NCI-H1092 (cell line): Measurements from ENCODE around the gene ADGRV1.

Experiments used
- DNase-seq: peaks from one replicate; lab custom pipeline; 2025; lab: John Stamatoyannopoulos, UW

ADGRV1 gene

DNA sequence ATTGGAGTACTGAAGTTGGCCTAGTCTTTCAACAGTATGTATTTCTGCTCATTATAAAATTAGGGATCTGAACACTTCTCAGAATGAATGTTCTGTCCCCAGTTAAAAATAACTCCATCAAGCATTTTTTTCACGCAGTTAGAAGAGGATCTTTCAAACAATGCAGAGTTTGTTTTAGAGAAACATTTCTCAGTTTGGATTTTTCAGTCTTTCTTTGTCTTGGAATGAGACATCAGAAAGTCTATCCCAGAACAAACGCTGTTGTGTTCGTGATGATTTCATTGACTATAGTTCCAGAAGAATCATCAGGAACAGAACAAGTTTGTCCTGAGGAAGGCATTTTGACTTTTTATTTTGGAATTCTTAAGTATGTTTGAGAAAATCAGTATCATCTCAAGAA, 605.8 kb downstream of the ADGRV1 start:
- DNase-seq = no peak

DNA sequence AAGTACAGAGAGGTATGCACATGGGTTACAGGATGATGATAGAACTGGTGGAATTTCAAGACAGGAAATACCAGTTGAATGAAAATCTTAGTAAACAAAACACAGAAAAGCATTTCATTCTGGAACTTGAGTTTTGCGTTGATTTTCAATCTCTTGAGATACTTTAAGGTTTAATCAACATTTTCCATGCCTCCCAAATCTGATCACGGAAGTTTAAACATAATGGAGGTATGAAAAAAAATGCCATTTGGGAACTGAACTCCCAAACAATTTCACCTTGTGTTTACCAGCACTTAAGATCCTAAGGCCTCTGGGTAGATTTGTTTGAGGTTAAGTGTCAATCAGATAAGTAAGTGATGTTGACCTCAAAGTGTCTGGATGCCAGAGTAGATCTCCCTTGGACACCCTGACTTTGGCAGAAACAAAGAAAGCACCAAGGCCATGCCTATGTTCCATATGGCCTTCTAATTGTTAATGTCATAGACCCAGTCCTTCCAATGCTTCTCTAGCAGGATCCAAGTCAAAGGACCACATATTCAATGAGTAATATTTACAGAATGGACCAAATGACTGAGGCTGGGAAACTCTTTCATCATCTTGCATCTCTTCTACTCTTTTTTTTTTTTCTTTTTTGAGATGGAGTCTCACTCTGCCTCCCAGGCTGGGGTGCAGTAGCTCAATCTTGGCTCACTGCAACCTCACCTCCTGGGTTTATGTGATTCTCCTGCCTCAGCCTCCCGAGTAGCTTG, 607.6 kb downstream of the ADGRV1 start:
- DNase-seq = no peak

DNA sequence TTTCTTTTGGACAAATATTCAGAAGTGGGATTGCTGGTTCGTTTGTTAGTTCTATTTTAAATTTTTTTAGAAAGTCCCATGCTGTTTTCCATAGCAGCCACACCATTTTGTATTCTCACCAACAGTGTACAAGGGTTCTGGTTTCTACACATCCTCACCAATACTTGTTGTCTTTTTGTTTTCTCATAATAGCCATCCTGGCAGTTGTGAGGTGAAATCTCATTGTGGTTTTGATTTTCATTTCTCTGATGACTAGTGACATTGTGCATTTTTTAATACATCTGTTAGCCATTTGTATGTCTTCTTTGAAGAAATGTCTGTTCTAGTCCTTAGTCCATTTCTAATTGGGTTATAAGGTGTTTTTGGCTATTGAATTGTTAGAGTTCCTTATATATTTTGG, 610.3 kb downstream of the ADGRV1 start:
- no peak for DNase-seq

DNA sequence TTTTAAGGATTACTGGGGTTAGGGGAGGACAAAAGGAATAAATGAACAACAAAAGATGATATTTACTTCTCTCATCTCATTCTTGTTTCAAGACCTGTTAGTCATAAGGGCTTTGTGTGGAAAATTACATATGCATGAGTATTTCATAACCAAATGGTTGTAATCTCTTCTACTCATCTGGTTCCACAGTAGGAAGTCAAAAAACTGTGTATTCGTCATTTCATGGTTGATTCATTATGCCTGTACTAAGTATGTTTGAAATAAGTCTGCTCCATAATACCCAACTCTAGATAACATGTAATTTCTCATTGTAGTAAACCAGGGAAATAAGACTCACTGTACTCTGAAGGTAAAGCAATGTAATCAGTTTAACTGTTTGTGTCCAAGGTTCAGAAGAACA, 611.7 kb downstream of the ADGRV1 start:
- no peak for DNase-seq

DNA sequence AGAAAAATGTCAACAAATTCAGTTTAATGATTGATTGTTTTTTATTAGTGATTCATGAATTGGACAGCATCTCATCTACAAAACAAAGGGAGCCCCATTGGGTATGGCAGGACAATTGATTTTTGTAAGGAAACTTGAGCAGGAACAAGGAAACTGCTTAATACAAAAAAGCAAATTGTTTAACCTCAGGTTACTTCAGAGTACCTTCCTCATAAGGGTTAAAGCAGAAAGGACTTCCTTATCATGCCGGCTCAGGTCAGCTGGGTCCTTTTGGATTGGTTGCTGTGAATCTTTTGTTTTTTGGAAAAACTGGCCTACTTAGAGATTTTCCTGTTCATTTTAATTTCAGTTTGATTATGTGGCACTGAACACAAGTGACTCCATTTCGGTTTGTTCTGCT, 612.7 kb downstream of the ADGRV1 start:
- no peak for DNase-seq

DNA sequence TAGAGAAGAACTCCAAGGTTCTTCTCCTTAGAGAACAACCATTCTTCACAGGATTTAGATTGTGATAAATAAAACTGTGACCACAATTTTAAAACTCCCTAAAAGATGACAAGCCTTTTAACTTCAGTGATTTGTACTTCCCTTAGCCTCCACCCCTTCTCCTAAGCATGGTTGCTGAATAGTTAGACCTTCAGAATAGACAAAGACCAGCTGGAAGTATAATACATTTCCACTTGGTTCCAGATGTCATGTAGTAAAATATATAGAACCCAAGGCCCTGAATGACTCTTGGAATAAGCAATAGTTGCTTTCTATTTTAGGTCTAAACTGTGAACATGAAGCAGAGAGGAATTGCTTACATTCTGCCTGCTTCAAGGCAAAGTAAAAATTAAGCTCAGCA, 615.8 kb downstream of the ADGRV1 start:
- DNase-seq = no peak

DNA sequence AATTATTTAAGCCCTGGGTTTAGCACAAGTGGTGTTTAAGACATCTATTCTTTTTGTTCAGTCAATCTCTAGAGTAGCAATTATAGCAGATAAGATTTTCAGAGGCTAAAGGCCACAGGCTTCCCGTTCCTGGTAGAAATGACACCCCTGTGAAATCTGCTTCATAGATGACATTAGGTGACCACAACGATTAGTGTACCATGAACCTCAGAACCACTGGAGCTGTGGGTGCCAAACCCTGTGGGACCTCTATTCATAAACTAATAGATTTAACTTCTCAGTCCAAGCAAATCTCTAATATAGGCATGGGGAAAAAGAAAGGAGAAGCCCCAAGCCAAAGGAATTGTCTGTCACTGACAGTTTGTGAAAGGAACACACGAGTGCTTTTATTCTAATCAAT, 617.1 kb downstream of the ADGRV1 start:
- DNase-seq = no peak

DNA sequence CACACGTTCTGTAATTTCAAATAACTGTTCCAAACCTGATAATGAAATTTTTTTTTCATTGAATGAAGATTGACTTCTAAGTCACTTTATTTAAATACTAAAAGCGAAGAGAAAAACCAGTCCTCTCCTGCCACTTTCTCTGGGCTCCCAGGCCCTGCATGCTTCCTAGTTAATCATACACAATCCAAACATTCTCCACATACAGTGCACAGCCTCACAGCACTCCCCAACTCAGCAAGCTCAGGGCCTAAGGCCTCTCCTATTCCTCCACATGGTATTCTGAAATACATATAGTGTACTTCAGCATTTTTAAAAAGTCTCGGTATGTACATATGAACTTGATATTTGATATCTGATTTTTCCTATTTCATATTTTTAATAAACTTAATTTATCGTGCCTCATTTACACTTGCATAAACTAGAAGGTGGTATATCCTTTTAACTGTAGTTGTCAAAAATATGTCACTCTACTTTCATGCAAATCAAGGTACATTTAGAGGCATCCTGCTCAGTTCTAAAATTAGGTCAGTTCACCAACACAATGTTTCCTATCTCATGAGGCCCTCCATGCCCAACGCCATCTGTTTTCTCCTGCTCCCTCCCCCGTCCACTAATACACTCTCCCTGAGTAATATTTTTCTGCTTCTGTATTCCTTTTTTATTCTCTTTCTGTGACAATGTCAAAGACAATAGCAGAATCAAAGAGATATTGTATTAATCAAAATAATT, 617.9 kb downstream of the ADGRV1 start:
- DNase-seq = no peak

DNA sequence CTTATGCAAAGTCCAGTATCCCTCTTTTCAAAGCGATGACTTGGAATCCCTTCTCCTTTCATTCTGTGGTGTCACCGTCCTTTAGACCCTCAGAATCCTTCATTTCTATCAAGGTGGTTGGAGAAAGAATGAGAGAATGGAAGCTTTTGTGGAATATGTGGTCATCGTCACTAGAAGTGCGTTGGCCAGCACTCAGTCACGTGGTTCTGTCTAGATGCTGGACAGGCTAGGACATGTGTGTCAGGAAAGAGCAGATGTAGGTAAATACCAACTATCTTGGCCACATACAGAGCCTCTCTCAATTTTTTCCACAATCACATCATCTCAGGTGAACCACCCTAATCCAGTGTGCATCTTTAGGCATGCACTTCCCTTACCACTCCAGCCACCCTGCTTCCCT, 618.5 kb downstream of the ADGRV1 start:
- no peak for DNase-seq

DNA sequence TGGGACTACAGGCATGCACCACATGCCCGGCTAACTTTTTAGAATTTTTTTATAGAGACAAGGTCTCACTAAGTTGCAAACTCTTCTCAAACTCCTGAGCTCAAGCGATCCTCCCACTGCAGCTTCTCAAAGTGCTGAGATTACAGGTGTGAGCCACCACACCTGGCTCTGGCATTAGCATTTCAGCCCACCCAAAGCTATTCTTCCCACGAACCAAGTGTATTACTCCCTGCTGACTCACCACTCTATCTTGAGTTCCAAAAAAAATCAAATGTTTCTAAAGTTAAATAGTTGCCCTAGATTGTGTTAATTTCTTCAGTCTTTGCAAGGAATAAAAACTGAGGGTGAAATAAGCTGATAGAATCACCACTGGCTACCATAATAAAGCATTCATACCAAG, 619.0 kb downstream of the ADGRV1 start:
- no peak for DNase-seq

DNA sequence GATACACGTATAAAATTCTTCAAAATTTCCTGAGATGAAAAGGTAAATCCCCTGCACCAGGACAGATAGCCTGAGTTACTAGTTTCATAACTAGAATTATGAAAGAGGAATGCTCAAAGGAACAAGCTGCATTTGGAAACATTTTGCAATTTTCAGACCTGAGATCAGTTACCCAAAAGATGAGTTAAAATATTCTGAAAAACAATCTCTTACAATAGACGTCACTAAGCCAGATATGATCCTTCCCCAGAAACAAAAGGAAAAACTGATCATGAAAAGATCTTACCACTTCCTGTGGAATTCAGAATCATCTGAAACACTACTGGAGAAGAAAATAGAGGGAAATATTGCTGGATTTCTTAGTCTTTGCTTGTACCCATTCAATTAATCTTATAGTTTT, 619.9 kb downstream of the ADGRV1 start:
- DNase-seq = no peak

DNA sequence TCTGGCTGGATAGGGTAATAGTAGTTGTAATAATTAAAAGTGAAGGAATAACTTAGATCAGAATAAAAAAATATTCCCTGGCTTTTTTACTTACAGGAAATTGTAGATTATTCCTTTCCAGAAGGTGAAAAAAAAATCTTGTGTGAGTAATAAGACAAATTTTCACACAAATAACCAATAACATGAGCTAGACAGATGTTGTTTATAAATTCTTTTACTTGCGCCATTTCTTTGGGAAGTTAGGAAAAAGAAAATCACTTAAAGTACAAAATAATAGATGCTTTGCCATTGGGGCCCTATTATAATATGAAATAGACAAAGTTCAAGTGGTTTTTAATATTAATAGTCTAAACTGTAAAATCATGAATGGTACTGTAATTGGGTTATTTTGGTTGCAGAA, 620.4 kb downstream of the ADGRV1 start:
- DNase-seq = no peak

DNA sequence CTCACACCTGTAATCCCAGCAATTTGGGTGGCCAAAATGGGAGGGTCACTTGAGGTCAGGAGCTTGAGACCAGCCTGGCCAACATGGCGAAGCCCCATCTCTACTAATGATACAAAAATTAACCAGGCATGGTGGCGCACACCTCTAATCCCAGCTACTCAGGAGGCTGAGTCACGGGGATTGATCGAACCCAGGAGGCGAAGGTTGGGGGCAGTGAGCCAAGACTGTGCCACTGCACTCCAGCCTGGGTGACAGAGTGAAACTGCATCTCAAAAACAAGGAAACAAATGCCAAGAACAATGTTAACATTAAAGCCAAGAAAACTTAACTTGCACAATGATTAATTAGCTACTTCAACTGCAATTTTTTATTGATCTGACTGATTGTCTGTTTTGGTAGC, 621.9 kb downstream of the ADGRV1 start:
- DNase-seq = no peak

DNA sequence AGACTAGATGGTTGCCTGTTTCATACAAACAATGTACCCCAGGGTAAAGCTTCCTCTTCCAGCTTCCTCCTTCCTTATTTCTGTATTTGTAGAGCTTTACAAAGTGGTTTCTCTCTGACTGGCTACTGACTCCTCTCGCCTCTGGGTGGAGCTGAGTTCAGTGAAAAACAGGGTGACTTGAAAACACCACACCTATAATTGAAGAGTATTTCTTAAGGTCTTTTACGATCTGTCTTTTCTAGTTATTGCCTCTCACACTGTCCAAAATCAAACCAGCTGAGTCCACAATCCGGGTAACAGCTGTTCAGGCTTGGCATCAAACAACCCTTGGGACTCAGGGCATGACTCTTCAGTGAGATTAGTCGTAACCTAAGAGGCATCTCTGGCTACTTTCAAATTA, 624.2 kb downstream of the ADGRV1 start:
- DNase-seq = no peak

DNA sequence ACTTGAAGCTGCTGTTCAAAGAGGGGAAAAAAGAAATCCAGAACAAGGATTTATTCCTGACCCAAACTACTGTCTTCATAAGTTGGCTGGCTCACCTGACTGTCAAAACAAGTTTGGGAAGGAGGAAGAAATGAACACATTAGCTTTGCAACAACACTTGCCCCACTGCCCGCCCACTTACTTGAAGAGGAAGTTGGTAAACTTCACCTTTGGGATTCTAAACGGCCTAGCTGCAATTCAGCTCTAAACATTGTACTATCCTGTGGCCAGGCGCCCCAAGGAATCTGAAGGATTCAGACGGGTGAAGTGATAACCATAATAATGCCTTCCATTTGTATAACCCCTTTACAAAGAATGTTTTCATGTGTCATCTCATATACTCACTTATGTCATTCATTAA, 625.1 kb downstream of the ADGRV1 start:
- no peak for DNase-seq

DNA sequence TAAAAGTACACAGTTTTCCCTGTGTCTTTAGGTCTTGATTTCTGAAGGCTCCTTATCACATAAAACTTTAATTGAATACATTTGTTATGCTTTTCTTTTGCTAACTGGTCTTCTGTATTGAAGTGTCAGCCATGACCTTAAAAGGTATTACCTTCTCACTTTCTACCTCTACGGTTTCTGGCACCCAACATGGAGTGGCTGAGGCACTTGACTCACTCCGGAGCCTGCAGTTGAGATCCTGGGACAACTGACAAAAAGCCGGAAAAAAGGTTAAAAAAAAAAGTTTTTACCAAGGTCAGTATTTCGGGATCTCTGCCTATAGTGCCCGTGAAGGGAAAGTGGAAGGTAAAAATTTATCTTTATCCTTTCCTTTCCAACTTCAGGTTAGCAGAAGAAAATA, 627.5 kb downstream of the ADGRV1 start:
- no peak for DNase-seq

DNA sequence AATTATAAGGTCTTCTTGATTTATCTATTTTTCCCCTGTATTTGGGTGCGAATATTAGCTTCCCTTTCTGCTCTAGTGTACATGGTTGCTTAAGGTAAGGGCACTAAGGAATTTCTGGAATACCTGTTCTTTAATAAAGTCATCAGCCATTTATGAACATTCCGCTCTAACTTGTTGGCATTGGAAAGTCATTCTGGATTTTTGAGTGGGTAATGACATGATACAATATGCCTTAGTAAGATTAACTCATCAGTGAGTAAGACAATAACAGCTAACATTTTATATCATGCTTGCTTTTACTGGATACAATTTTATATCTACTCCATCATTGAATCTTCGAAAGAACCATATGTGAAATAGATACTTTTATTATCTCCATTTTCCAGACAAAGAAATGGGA, 628.4 kb downstream of the ADGRV1 start:
- DNase-seq = no peak

DNA sequence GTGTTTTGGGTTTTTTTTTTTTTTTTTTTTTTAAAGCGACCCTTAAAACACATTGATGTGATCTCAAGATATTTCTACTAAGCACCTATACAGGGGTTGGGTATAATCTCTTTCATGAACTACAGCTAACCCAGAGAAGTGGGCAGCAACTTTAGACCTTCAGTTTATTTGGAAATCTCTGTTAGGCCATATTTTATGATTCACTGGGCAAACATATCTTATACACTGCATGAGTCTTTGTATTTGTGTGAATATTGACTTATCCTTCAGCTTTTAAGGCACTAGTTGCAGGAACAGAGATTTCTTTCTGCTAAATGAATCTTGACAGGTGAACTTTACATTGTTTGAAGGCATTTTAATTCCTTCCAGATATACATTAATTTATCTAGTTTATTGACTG, 630.2 kb downstream of the ADGRV1 start:
- DNase-seq = no peak

DNA sequence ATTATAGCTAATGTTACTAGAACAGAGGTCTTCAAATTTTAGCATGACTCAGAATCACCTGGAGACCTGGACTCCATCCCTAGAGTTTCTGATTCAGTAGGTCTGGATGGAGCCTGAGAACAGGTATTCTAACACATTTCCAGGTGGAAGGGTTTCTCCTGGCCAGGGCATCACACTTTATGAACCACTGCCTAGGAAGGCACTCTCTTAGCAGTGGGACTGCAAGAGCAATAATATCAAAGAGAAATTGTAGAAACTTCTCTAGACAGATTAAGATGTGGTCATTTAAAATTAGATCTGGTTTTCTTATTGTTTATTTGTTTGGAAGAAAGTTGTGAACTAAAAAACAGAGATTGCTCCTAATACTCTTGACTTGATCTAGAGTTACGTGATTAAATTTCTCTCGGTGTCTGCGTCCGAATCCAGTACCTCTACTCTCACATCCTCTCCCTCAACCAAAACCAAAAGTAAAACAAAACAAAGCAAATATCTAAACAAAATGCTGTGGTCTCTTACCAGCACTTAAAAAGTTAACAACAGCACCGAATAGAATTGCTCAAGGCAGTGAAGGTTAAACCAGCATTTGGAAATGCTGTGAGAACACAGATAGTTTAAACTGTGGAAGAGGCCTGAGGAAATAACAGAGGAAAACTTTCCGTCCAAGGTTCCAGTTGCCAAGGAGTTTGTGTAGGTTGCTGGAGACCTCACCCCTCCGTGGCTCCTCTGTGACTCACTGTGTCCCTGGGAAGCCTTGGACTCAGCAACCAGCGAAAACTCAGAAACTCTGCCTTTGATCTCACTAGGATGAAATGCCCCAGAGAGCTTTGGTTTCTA, 631.1 kb downstream of the ADGRV1 start:
- no peak for DNase-seq

DNA sequence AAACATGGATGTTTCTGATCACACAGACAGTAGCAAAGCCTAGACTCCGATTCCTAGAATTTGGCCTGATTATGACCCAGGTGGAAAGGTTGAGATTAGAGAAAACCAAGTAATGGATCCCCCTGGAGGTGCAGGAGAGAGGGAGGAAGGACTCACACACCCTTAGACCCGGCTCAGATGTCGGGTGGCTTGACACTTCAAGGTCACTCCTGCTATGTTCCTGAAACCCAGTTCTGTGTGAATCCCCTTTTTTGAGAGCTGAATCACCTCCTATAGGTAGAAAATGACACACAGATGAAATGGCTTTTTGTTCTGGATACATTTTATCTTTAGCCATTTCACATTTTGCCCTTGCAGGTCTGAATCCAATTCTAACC, 631.7 kb downstream of the ADGRV1 start:
- no peak for DNase-seq

DNA sequence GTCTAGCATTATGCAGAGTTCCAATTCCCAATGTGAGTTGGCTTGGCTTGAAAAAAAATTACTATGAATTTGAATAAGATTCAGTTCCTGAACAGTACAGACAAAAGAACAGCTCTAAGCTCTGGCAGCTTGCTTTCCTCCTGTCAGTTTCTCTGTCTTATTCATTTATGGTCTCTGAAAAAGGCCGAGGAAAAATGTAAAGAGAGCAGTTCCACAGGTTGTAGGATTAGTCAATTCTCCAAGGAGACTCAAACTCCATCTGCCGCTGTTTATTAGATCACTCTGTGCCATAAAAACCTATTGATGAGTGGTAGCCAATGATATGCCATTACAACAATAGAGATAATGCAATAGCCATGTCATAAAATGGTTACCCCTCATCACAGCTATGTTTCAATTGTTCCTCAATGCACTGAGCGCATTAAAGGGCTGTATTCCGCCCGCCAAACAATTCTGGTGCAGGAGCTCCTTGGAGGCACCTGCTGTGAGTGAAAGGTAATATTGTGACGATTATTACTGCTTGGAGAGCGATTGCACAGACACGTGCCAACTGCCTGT, 636.3 kb downstream of the ADGRV1 start:
- DNase-seq = peak; percentile 71

DNA sequence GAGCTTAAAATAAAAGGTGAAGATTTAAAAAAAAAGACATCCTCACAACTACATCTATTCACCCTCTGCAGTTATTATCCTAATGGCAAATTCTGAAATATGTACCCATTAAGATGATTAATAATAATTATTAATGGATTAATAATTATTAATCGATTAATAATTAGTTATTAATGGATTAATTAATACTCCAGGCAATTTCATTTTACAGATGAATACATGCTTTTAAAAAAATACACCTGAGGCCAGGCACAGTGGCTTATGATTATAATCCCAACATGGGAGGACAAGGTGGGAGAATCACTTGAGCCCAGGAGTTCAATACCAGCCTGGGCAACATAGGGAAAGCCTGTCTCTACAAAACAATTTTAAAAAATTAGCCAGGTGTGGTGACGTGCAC, 642.1 kb downstream of the ADGRV1 start:
- DNase-seq = no peak

DNA sequence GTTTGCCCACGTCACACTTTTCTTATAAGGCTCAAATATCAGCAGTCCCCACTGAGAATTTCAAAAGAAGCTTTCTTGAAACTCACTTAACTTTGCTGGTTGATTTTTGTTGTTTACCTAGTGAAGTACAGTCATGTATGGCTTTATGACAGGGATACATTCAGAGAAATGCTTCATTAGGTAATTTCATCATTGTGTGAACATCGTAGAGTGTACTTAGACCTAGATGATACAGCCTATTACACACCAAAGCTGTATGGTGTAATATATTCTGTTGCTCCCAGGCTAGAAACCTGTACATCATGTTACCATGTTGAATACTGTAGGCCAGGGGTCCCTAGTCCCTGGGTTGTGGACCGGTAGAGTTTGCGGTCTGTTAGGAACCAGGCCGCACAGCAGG, 647.5 kb downstream of the ADGRV1 start:
- DNase-seq = no peak
